ENCODE measurements around the gene ST7. TPM values are rescaled to one million over a fixed set of nuclear protein-coding genes. Genes with fewer than 3 reads are reported as not detected.

The ST7 gene
- total and polyA plus RNA-seq, 2 donors (not counting 3 experiments of a cell fraction or from before 2014, with no cell fraction given): 18.6 to 24.9 TPM

DNA sequence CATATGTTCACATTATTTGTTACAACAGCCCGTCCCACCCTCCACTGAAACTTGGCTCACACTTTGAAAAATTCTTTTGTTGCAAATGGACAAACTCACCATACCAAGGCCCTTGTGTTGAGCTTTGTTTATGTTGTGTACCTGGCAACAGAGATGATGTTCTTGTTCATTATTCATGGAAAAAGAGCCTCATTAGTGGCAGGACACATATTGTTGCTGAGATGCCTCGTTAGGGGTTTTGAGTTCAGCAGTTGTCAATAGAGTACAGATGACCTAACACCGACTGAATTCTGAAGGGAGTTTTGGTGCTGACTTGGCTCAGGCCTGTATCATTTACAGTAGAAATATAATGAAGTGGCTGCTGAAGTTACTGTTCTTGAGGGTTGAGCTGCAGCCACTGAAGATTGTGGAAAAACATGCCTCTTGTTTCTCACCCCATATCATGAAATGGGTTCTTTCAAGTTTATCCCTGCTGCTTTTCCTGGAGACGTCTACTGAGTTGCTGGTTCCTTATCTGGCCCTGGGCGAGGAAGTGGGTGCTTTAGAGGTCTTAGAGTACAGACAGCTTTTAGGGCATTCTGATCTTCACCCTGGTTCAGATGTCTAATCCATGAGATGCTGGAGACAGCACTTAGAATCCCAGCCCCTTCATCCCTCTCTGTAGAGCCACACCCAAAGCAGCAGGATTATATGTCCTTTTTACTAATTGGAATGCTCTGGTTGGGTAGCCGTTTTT is 219.9 kb downstream of the ST7 start:
- intact Hi-C loops (cut with micrococcal nuclease): no loop called here
- FAIRE-seq (no peak), DNase-seq (ENCODE audit: low read depth, low spot score) (no peak)
- H2AFZ ChIP-seq (ENCODE audit: low read depth, low read length): no peak overlapping the region
- peaks cover 0 to 6% of the 10 kb centered on the region in 2 experiments for H3K36me3 ChIP-seq (ENCODE audit: control insufficient read depth in 2 of 2, extremely low read depth in 1 of 2, insufficient read depth in 2 of 2, low read length in 2 of 2)
- no peaks in the 10 kb centered on the region for H4K20me1 ChIP-seq (replicated peaks; ENCODE audit: control insufficient read depth, extremely low read depth, insufficient read depth, low read length)
- BruUV-seq (replicated peaks): no TSS peak
- H3K27me3 ChIP-seq (ENCODE audit: control insufficient read depth in 2 of 2, insufficient read depth in 2 of 2, low read length in 2 of 2): no peaks in the 10 kb centered on the region
- no peaks in the 10 kb centered on the region for H3K79me2 ChIP-seq (ENCODE audit: control insufficient read depth, insufficient read depth, low read length)
- no peak overlapping the region for H3K4me2 ChIP-seq (ENCODE audit: insufficient read depth, low read length)
- no peaks in the 10 kb centered on the region for H3K9me1 ChIP-seq (replicated peaks; ENCODE audit: control insufficient read depth, extremely low read depth, insufficient read depth, low read length)
- ChIA-PET POLR2A (no interaction called here), CTCF (no interaction called here)
- no peak overlapping the region for H3K9ac ChIP-seq (replicated peaks; ENCODE audit: extremely low read depth, insufficient read depth, low read length)
- no peaks in the 10 kb centered on the region for H3K9me3 ChIP-seq (replicated peaks; ENCODE audit: control insufficient read depth, insufficient read depth, low read length)
- H3K4me1 ChIP-seq (ENCODE audit: control insufficient read depth, extremely low read depth, insufficient read depth, low read length): peaks cover 15% of the 10 kb centered on the region
- TF ChIP-seq, protein P1, sequence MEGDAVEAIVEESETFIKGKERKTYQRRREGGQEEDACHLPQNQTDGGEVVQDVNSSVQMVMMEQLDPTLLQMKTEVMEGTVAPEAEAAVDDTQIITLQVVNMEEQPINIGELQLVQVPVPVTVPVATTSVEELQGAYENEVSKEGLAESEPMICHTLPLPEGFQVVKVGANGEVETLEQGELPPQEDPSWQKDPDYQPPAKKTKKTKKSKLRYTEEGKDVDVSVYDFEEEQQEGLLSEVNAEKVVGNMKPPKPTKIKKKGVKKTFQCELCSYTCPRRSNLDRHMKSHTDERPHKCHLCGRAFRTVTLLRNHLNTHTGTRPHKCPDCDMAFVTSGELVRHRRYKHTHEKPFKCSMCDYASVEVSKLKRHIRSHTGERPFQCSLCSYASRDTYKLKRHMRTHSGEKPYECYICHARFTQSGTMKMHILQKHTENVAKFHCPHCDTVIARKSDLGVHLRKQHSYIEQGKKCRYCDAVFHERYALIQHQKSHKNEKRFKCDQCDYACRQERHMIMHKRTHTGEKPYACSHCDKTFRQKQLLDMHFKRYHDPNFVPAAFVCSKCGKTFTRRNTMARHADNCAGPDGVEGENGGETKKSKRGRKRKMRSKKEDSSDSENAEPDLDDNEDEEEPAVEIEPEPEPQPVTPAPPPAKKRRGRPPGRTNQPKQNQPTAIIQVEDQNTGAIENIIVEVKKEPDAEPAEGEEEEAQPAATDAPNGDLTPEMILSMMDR (IDR thresholded peaks at IDR 0.05; ENCODE audit: extremely low read depth in 1 of 2, insufficient read depth in 1 of 2, low read depth in 1 of 2, low read length in 2 of 2): no peak
- TF ChIP-seq POLR2A (IDR thresholded peaks at IDR 0.05; ENCODE audit: low read depth, low read length): no peak
- no peak for TF ChIP-seq FOS (IDR thresholded peaks at IDR 0.05; ENCODE audit: borderline replicate concordance, insufficient read depth, low read length)
- no peak overlapping the region for H3K4me3 ChIP-seq (replicated peaks in 1 of 3; ENCODE audit: insufficient read depth in 1 of 3, low read depth in 1 of 3, low read length in 3 of 3)
- no peak overlapping the region for H3K27ac ChIP-seq (ENCODE audit: insufficient read depth, low read depth, low read length)
- dilution Hi-C loops (cut with MboI; ENCODE audit: extremely low pct_ligation_motif_present, low sequenced_read_pairs): no loop called here

DNA sequence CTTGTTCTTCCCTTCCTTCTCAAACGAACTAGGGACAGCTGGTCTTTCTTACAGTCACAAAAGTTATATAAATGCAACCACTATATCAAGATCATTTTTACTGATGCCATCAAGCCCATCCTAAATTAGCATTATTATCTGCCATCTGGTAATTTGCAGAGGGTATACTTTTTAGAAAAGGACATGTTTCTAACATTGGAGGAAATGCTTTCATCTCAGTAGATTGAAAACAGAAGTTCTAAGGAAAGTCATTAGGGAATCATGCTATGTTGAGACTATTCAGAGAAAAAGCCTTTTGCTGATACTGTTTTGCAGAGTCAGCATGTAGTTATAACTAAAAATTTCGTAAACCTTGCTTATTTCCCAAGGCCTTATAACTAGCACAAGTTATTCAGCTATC is 222.9 kb downstream of the ST7 start:
- no peak overlapping the region for H3K4me3 ChIP-seq (replicated peaks in 1 of 3; ENCODE audit: insufficient read depth in 1 of 3, low read depth in 1 of 3, low read length in 3 of 3)
- DNase-seq (ENCODE audit: low read depth, low spot score) (no peak), FAIRE-seq (no peak)
- TF ChIP-seq MYC (IDR thresholded peaks at IDR 0.05; ENCODE audit: low read depth, low read length) (no peak), POLR2AphosphoS5 (IDR thresholded peaks at IDR 0.05; ENCODE audit: insufficient read depth, low read depth, low read length) (no peak), EZH2 (IDR thresholded peaks at IDR 0.05; ENCODE audit: borderline replicate concordance, low read depth, low read length, severe bottlenecking) (no peak), JUN (IDR thresholded peaks at IDR 0.05; ENCODE audit: borderline replicate concordance, insufficient read depth, insufficient read length, low read depth) (no peak), GATA2 (IDR thresholded peaks at IDR 0.05; ENCODE audit: insufficient read depth, insufficient read length, low read depth, low read length) (no peak), FOS (IDR thresholded peaks at IDR 0.05; ENCODE audit: borderline replicate concordance, insufficient read depth, low read length) (no peak), POLR2A (IDR thresholded peaks at IDR 0.05; ENCODE audit: low read depth, low read length) (no peak)
- TF ChIP-seq, protein P1 (IDR thresholded peaks at IDR 0.05; ENCODE audit: extremely low read depth in 1 of 2, insufficient read depth in 1 of 2, low read depth in 1 of 2, low read length in 2 of 2): no peak
- TF ChIP-seq, protein P2, sequence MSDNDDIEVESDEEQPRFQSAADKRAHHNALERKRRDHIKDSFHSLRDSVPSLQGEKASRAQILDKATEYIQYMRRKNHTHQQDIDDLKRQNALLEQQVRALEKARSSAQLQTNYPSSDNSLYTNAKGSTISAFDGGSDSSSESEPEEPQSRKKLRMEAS (IDR thresholded peaks at IDR 0.05; ENCODE audit: insufficient read depth, insufficient read length): no peak
- H3K9ac ChIP-seq (replicated peaks; ENCODE audit: extremely low read depth, insufficient read depth, low read length): no peak overlapping the region
- POLR2A ChIA-PET: no interaction called here
- CTCF ChIA-PET: no interaction called here
- H2AFZ ChIP-seq (ENCODE audit: low read depth, low read length): no peak overlapping the region
- H3K9me3 ChIP-seq (replicated peaks; ENCODE audit: control insufficient read depth, insufficient read depth, low read length): no peaks in the 10 kb centered on the region
- H3K4me2 ChIP-seq (ENCODE audit: insufficient read depth, low read length): no peak overlapping the region
- no peaks in the 10 kb centered on the region for H4K20me1 ChIP-seq (replicated peaks; ENCODE audit: control insufficient read depth, extremely low read depth, insufficient read depth, low read length)
- H3K27ac ChIP-seq (ENCODE audit: insufficient read depth, low read depth, low read length): no peak overlapping the region
- H3K36me3 ChIP-seq (ENCODE audit: control insufficient read depth in 2 of 2, extremely low read depth in 1 of 2, insufficient read depth in 2 of 2, low read length in 2 of 2): peaks cover 0 to 2% of the 10 kb centered on the region in 2 experiments
- dilution Hi-C loops (cut with MboI; ENCODE audit: extremely low pct_ligation_motif_present, low sequenced_read_pairs): no loop called here
- intact Hi-C loops (cut with micrococcal nuclease): no loop called here
- H3K4me1 ChIP-seq (ENCODE audit: control insufficient read depth, extremely low read depth, insufficient read depth, low read length): peaks cover 10% of the 10 kb centered on the region
- no TSS peak for BruUV-seq (replicated peaks)
- no peaks in the 10 kb centered on the region for H3K79me2 ChIP-seq (ENCODE audit: control insufficient read depth, insufficient read depth, low read length)
- no peaks in the 10 kb centered on the region for H3K27me3 ChIP-seq (ENCODE audit: control insufficient read depth in 2 of 2, insufficient read depth in 2 of 2, low read length in 2 of 2)
- H3K9me1 ChIP-seq (replicated peaks; ENCODE audit: control insufficient read depth, extremely low read depth, insufficient read depth, low read length): no peaks in the 10 kb centered on the region

All from endothelial cell of umbilical vein (primary cell).